Measurements from ENCODE around the gene FBRSL1.

GRCh38 chr12:132454933-132455418 is 35.0 kb upstream of the FBRSL1 start:
- TF ChIP-seq CTCF (IDR thresholded peaks at IDR 0.05) (no peak), POLR2A (IDR thresholded peaks at IDR 0.05) (no peak)
